ENCODE data around the gene PGAP3.

PGAP3 gene

GRCh38 chr17:39716073-39716818, 28.4 kb upstream of the PGAP3 start:
- Histone ChIP-seq H3K27me3 (ENCODE audit: insufficient read depth, low read length) (no peaks in the 10 kb centered on the region), H4K20me1 (ENCODE audit: insufficient read depth, low read length) (no peaks in the 10 kb centered on the region), H3K36me3 (ENCODE audit: insufficient read depth, low read length) (no peaks in the 10 kb centered on the region), H3K79me2 (ENCODE audit: insufficient read depth, low read length) (no peaks in the 10 kb centered on the region), H3F3A (ENCODE audit: insufficient read depth, low read length) (no peaks in the 10 kb centered on the region), H3K9ac (ENCODE audit: low read length) (no peak overlapping the region), H3K27ac (ENCODE audit: low read depth, low read length, poor library complexity, severe bottlenecking) (no peak overlapping the region), H2AFZ (ENCODE audit: low read length) (no peak overlapping the region), H3K9me2 (ENCODE audit: low read depth, low read length) (no peaks in the 10 kb centered on the region), H3K4me3 (ENCODE audit: low read depth, low read length, poor library complexity, severe bottlenecking) (no peak overlapping the region), H3K4me2 (ENCODE audit: low read length) (no peak overlapping the region), H3K4me1 (ENCODE audit: insufficient read depth, low read length, severe bottlenecking) (no peaks in the 10 kb centered on the region), H3K9me3 (ENCODE audit: low read length) (no peaks in the 10 kb centered on the region)
- TF ChIP-seq EZH2 (IDR thresholded peaks at IDR 0.05; ENCODE audit: borderline replicate concordance, low read length) (no peak), CTCF (IDR thresholded peaks at IDR 0.05; ENCODE audit: low read length) (no peak)

GRCh38 chr17:39715375-39716072, 27.7 kb upstream of the PGAP3 start:
- Histone ChIP-seq H3K9me3 (ENCODE audit: low read length) (no peaks in the 10 kb centered on the region), H4K20me1 (ENCODE audit: insufficient read depth, low read length) (no peaks in the 10 kb centered on the region), H3K27me3 (ENCODE audit: insufficient read depth, low read length) (no peaks in the 10 kb centered on the region), H3K4me1 (ENCODE audit: insufficient read depth, low read length, severe bottlenecking) (no peaks in the 10 kb centered on the region), H3K9me2 (ENCODE audit: low read depth, low read length) (no peaks in the 10 kb centered on the region), H3K27ac (ENCODE audit: low read depth, low read length, poor library complexity, severe bottlenecking) (no peak overlapping the region), H3K36me3 (ENCODE audit: insufficient read depth, low read length) (no peaks in the 10 kb centered on the region), H3K4me3 (ENCODE audit: low read depth, low read length, poor library complexity, severe bottlenecking) (no peak overlapping the region), H3K4me2 (ENCODE audit: low read length) (no peak overlapping the region), H3K9ac (ENCODE audit: low read length) (no peak overlapping the region), H3F3A (ENCODE audit: insufficient read depth, low read length) (no peaks in the 10 kb centered on the region), H2AFZ (ENCODE audit: low read length) (no peak overlapping the region), H3K79me2 (ENCODE audit: insufficient read depth, low read length) (no peaks in the 10 kb centered on the region)
- TF ChIP-seq CTCF (IDR thresholded peaks at IDR 0.05; ENCODE audit: low read length): no peak
- TF ChIP-seq EZH2 (IDR thresholded peaks at IDR 0.05; ENCODE audit: borderline replicate concordance, low read length): no peak

DNA sequence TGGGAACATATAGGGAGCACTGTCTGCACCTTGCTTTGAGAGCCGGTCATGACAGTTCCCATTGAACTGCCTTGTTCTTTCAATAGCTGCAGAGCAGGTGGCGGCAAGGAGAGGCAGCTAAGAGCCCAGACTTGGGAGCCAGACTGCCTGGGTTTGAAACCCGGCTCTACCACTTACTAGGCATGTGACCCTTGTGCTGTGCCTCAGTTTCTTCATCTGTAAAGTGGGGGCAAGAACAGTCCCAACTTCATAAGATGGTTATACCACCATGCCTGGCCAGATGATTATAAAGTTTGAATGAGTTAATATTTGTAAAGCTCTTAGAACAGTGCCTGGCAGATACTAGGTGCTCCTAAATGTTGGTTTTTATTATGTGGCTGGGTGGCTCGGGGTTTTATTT, 26.4 kb upstream of the PGAP3 start:
- Histone ChIP-seq H3K36me3 (ENCODE audit: insufficient read depth, low read length) (no peaks in the 10 kb centered on the region), H3K27ac (ENCODE audit: low read depth, low read length, poor library complexity, severe bottlenecking) (no peak overlapping the region), H3K4me2 (ENCODE audit: low read length) (no peak overlapping the region), H3F3A (ENCODE audit: insufficient read depth, low read length) (no peaks in the 10 kb centered on the region), H3K79me2 (ENCODE audit: insufficient read depth, low read length) (no peaks in the 10 kb centered on the region), H3K9me3 (ENCODE audit: low read length) (no peaks in the 10 kb centered on the region), H3K9ac (ENCODE audit: low read length) (no peak overlapping the region), H2AFZ (ENCODE audit: low read length) (no peak overlapping the region), H3K4me1 (ENCODE audit: insufficient read depth, low read length, severe bottlenecking) (no peaks in the 10 kb centered on the region), H3K27me3 (ENCODE audit: insufficient read depth, low read length) (no peaks in the 10 kb centered on the region), H3K4me3 (ENCODE audit: low read depth, low read length, poor library complexity, severe bottlenecking) (no peak overlapping the region), H4K20me1 (ENCODE audit: insufficient read depth, low read length) (no peaks in the 10 kb centered on the region), H3K9me2 (ENCODE audit: low read depth, low read length) (no peaks in the 10 kb centered on the region)
- TF ChIP-seq CTCF (IDR thresholded peaks at IDR 0.05; ENCODE audit: low read length) (no peak), EZH2 (IDR thresholded peaks at IDR 0.05; ENCODE audit: borderline replicate concordance, low read length) (no peak)
